ENCODE results near the gene ERMP1.
A peak's percentile ranks its signal among the peaks of the same experiment; 100 is the strongest.

The ERMP1 gene

DNA sequence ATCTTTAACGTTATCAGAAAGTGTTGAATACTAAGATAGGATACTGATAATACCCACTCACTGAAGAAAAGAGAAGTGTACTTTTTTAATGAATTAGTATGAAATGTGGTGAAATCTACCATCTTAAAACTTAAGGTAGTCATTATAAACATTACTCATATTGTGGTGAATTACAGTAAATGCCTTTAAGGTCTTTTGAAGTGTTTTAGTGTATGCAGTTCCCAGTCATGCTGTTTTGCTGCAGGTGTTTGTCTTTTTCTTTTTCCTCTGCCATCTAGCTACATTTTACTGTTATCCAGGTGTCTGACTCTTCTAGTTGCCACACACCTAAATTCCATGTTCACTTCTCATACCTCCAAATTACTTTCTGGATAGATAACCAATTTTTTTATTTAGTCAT lies 72.6 kb downstream of the ERMP1 start:
- Mint-ChIP-seq H3K9me3 (no peaks in the 10 kb centered on the region), H3K27me3 (no peaks in the 10 kb centered on the region), H3K36me3 (ENCODE audit: low read depth) (peaks cover 44% of the 10 kb centered on the region), H3K27ac (no peak overlapping the region), H3K4me1 (peaks cover 26% of the 10 kb centered on the region), H3K4me3 (no peak overlapping the region)
- DNase-seq (no peak), ATAC-seq (peak; percentile 30)

DNA sequence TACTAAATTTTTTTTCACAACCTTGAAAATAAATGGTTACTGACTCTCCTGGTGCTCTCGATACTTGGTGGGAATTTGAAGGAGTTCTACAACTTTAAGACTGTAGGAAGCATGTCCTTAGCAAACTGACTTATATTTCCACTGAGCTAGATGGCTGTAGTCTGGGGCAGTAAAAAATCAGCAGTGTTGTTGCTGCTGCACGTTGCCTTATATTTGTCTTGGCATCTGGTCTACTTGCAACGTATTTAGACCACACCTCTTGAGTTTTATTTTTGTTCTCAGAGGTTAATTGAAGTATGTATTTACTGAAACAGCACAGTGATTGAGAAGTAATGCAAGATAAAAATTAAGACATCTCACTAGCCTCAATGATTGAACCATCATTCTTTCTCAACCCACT lies 76.3 kb downstream of the ERMP1 start:
- no peak for ATAC-seq
- DNase-seq, result no peak
- no peaks in the 10 kb centered on the region for H3K27me3 Mint-ChIP-seq
- H3K36me3 Mint-ChIP-seq (ENCODE audit: low read depth), result peaks cover 27% of the 10 kb centered on the region
- peak overlapping the region; percentile 33 for H3K27ac Mint-ChIP-seq
- H3K9me3 Mint-ChIP-seq, result no peaks in the 10 kb centered on the region
- H3K4me1 Mint-ChIP-seq, result peaks cover 6% of the 10 kb centered on the region
- H3K4me3 Mint-ChIP-seq, result no peak overlapping the region

DNA sequence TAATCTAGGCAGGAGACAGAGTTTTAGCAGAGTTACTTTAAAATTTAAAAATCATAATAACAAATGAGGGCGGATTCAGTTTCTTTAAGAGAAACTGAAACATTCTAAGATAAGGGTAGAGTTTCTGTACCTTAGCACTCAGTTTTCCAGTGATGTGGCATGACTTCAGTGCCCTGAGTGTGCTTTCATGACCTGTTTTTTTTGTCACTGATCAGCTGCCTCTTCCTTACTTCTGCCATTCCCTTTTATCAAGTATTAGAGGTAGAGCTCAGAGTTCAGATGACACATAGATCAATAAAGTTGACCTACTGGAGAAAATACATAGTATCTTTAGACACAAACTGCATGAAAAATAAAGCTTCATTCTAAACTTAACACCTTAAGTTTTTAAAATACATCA lies 82.3 kb downstream of the ERMP1 start:
- DNase-seq (no peak), ATAC-seq (no peak)
- H3K4me1 Mint-ChIP-seq, result peaks cover 11% of the 10 kb centered on the region
- H3K27ac Mint-ChIP-seq, result peak overlapping the region; percentile 46
- no peak overlapping the region for H3K4me3 Mint-ChIP-seq
- H3K36me3 Mint-ChIP-seq (ENCODE audit: low read depth), result peaks cover 31% of the 10 kb centered on the region
- H3K9me3 Mint-ChIP-seq, result peaks cover 5% of the 10 kb centered on the region
- no peaks in the 10 kb centered on the region for H3K27me3 Mint-ChIP-seq

DNA sequence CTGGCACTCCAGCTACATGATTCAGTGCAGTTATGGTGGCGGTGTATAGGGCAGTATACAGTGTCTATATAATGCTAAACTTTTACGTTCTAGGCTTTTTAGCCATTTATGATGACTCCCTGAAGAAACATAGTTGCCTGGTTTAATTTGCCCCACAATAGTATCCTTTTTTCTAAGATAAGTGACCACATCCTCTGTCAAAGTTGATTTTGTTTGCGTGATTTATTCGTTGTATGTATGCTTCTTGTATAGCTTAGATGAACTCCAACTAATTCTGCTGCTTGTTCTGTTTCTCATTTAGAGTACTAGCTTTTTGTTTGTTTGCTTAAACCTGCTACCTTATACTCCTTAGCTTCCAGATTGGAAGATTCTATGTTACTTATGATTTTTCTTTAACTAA lies 83.6 kb downstream of the ERMP1 start:
- no peaks in the 10 kb centered on the region for H3K27me3 Mint-ChIP-seq
- H3K27ac Mint-ChIP-seq, result no peak overlapping the region
- no peak overlapping the region for H3K4me3 Mint-ChIP-seq
- DNase-seq (no peak), ATAC-seq (no peak)
- peaks cover 11% of the 10 kb centered on the region for H3K4me1 Mint-ChIP-seq
- H3K36me3 Mint-ChIP-seq (ENCODE audit: low read depth), result peaks cover 34% of the 10 kb centered on the region
- peaks cover 5% of the 10 kb centered on the region for H3K9me3 Mint-ChIP-seq

DNA sequence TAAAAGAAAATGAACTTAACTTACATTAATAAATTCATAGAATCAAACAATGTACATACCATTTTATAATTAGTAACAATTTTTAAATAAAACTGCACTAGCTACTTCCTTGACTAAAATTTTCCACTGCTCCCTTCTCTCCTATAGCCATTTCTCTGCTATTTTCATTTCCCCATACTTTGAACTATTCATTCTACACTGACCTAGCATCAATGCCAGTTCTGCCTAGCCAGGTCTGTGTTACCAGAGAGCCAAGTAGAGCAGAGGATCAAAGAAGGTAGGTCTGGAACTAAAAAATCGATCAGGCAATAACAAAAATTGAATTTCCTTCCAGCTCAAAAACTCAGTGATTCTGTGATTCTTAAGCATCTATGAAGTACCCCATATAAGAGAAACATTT lies 84.5 kb downstream of the ERMP1 start:
- DNase-seq (no peak), ATAC-seq (no peak)
- Mint-ChIP-seq H3K9me3 (peaks cover 5% of the 10 kb centered on the region), H3K27me3 (no peaks in the 10 kb centered on the region), H3K36me3 (ENCODE audit: low read depth) (peaks cover 40% of the 10 kb centered on the region), H3K4me3 (no peak overlapping the region), H3K4me1 (peaks cover 11% of the 10 kb centered on the region), H3K27ac (peak overlapping the region; percentile 20)

DNA sequence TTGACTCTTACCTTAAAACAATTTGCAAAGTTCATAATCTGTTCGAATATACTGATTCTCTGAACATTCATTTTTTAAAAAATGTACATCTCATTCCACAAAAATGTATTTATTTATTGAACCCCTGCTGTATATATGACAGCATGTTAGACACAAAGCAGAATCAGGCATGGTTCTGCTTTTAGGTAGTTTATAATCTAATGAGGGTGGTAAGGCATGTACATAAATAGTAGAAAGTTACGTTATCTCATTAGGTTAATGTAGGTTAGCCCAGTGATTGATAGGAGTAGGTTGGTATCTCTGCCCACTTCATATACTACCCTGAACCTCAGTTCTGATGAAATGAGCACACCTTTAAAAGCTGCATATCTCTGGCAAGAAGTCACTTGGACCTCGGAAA lies 89.8 kb downstream of the ERMP1 start:
- H3K4me3 Mint-ChIP-seq, result no peak overlapping the region
- ATAC-seq (no peak), DNase-seq (no peak)

DNA sequence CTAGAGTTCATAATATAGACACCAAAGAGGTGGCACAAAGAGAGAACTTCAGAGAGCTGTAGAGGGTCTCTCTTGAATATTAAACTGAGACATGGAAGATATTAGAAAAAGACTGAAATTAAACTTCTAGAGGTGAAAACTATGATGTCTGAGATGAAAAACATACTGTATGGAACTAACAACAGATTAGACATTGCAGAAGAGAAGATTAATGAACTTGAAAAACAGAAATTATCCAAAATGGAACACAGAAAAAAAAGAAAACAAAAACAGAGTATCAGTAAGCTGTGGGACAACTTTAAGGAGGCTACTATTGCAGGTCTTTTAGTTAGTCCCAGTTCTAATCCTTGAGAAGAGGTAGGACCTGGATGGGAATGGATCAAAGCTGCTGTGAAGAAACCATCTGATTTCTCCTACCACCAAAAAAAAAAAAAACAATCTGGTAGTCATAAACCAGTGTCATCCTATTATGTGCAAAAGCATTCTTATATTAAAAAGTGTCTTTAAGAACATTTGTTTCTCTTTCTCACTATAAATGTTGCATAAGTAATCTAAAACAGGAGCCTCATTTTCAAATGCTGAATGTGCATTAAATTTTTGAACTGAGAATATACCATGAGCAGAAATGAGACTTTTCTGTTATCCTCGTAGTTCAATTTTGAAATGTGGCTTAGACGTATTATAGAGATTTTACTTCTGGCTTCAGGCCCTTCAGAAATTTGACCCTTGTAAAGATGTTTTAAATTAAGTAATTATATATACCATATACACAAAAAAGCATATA lies 96.2 kb downstream of the ERMP1 start:
- no peak for ATAC-seq
- Mint-ChIP-seq H3K9me3 (no peaks in the 10 kb centered on the region), H3K4me3 (no peak overlapping the region), H3K27me3 (no peaks in the 10 kb centered on the region), H3K4me1 (no peaks in the 10 kb centered on the region), H3K36me3 (ENCODE audit: low read depth) (peaks cover 40% of the 10 kb centered on the region), H3K27ac (no peak overlapping the region)
- no peak for DNase-seq

More for the DNA sequence above, 89.8 kb downstream of the ERMP1 start:
- H3K4me1 Mint-ChIP-seq, result peaks cover under 1% of the 10 kb centered on the region
- peaks cover 1% of the 10 kb centered on the region for H3K9me3 Mint-ChIP-seq
- peaks cover 56% of the 10 kb centered on the region for H3K36me3 Mint-ChIP-seq (ENCODE audit: low read depth)
- H3K27me3 Mint-ChIP-seq, result no peaks in the 10 kb centered on the region
- H3K27ac Mint-ChIP-seq, result no peak overlapping the region

DNA sequence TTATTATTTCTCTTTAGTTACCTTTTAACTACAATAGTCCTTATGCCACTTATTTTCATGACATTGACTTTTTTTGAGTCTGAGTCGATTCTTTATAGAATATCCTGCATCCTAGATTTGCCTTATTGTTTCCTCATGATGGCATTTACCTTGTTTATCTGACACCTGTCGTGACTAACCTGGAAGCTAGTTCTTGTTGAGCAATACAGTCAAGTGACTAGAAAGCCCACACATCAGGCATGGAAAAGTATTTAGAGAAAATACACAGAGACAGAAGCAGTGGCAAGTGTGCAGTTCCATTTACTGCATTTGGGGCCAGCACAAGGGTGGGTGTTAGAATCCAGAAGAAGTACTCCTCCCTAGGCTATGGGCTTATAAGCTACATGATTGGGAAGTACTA lies 97.8 kb downstream of the ERMP1 start:
- Mint-ChIP-seq H3K27me3 (no peaks in the 10 kb centered on the region), H3K36me3 (ENCODE audit: low read depth) (peaks cover 30% of the 10 kb centered on the region), H3K27ac (no peak overlapping the region), H3K4me3 (no peak overlapping the region), H3K4me1 (no peaks in the 10 kb centered on the region), H3K9me3 (no peaks in the 10 kb centered on the region)
- no peak for DNase-seq
- no peak for ATAC-seq

All from activated naive CD8-positive, alpha-beta T cell treated with anti-CD3 and anti-CD28 coated beads, Interleukin-2, amount 50 U/mL, for 24 hours (primary cell).